GM19467 (cell line): Measurements from ENCODE around the gene SH3RF3.

ENCODE experiments used
- ATAC-seq: cut with Tn5 transposase; IDR thresholded peaks from one replicate; pipeline ENCODE4 v1.9.1; 2021; ENCODE audit warnings: mild to moderate bottlenecking, moderate library complexity; ENCODE audit not compliant: unreplicated experiment

The SH3RF3 gene

GRCh38 chr2:109383505-109384307 lies 254.7 kb downstream of the SH3RF3 start:
- no peak for ATAC-seq

GRCh38 chr2:109384308-109385271 lies 255.6 kb downstream of the SH3RF3 start:
- ATAC-seq, result no peak

- no peak for ATAC-seq
Observed at GRCh38 chr2:109385506-109385905, 256.5 kb downstream of the SH3RF3 start.

GRCh38 chr2:109386004-109386695 lies 257.1 kb downstream of the SH3RF3 start:
- ATAC-seq, result no peak

- ATAC-seq, result no peak
Observed at GRCh38 chr2:109387221-109387735, 258.3 kb downstream of the SH3RF3 start.

- no peak for ATAC-seq
Observed at GRCh38 chr2:109387778-109388469, 258.9 kb downstream of the SH3RF3 start.

- ATAC-seq, result no peak
Observed at GRCh38 chr2:109391243-109391642, 262.2 kb downstream of the SH3RF3 start.

- no peak for ATAC-seq
Observed at GRCh38 chr2:109392140-109392539, 263.1 kb downstream of the SH3RF3 start.

GRCh38 chr2:109392816-109393661 lies 264.0 kb downstream of the SH3RF3 start:
- no peak for ATAC-seq

GRCh38 chr2:109393662-109393972 lies 264.6 kb downstream of the SH3RF3 start:
- no peak for ATAC-seq

- no peak for ATAC-seq
Observed at GRCh38 chr2:109395494-109396201, 266.6 kb downstream of the SH3RF3 start.

GRCh38 chr2:109396202-109397180 lies 267.5 kb downstream of the SH3RF3 start:
- ATAC-seq, result no peak

GRCh38 chr2:109397893-109398292 lies 268.9 kb downstream of the SH3RF3 start:
- no peak for ATAC-seq

GRCh38 chr2:109398366-109399015 lies 269.5 kb downstream of the SH3RF3 start:
- no peak for ATAC-seq

- no peak for ATAC-seq
Observed at GRCh38 chr2:109399066-109399465, 270.1 kb downstream of the SH3RF3 start.

GRCh38 chr2:109400102-109400501 lies 271.1 kb downstream of the SH3RF3 start:
- ATAC-seq, result no peak

- no peak for ATAC-seq
Observed at GRCh38 chr2:109401370-109401769, 272.4 kb downstream of the SH3RF3 start.
